GM18511 (cell line): Measurements from ENCODE around the gene NKX1-1.
"Not testable (repeated sequence)": the region's sequence is repeated elsewhere in the genome, so short reads cannot be mapped to it uniquely, and the experiment has no call there.

Source experiments
- ATAC-seq: cut with Tn5 transposase; IDR thresholded peaks from one replicate; pipeline ENCODE4 v1.9.1; 2021; ENCODE audit warnings: mild to moderate bottlenecking, moderate library complexity; ENCODE audit not compliant: unreplicated experiment

NKX1-1 gene

GRCh38 chr4:1405636-1406393, 427 bp downstream of the NKX1-1 start:
- no peak for ATAC-seq

- ATAC-seq: no peak
Observed at GRCh38 chr4:1405254-1405635, 997 bp downstream of the NKX1-1 start.

- ATAC-seq: no peak
Observed at GRCh38 chr4:1404573-1405253, 1.5 kb downstream of the NKX1-1 start.

GRCh38 chr4:1403591-1404572, 2.4 kb downstream of the NKX1-1 start:
- ATAC-seq: no peak

GRCh38 chr4:1403177-1403583, 3.1 kb downstream of the NKX1-1 start:
- ATAC-seq: no peak

- no peak for ATAC-seq
Observed at GRCh38 chr4:1402516-1403091, 3.6 kb downstream of the NKX1-1 start.

GRCh38 chr4:1402021-1402515, 4.2 kb downstream of the NKX1-1 start:
- no peak for ATAC-seq

- ATAC-seq: no peak
Observed at GRCh38 chr4:1401409-1402020, 4.7 kb downstream of the NKX1-1 start.

- no peak for ATAC-seq
Observed at GRCh38 chr4:1400831-1401408, 5.3 kb downstream of the NKX1-1 start.

- no peak for ATAC-seq
Observed at GRCh38 chr4:1400191-1400805, 5.9 kb downstream of the NKX1-1 start.

GRCh38 chr4:1399508-1400190, 6.6 kb downstream of the NKX1-1 start:
- ATAC-seq: no peak

GRCh38 chr4:1398681-1399507, 7.3 kb downstream of the NKX1-1 start:
- no peak for ATAC-seq

GRCh38 chr4:1396806-1397455, 9.3 kb downstream of the NKX1-1 start:
- ATAC-seq: no peak

GRCh38 chr4:1395941-1396805, 10.1 kb downstream of the NKX1-1 start:
- ATAC-seq: no peak

- ATAC-seq: not testable (repeated sequence)
Observed at GRCh38 chr4:1395389-1395820, 10.8 kb downstream of the NKX1-1 start.

- ATAC-seq: not testable (repeated sequence)
Observed at GRCh38 chr4:1394554-1395388, 11.5 kb downstream of the NKX1-1 start.
